ENCODE measurements around the gene LIMA1. TPM values are rescaled to one million over a fixed set of nuclear protein-coding genes. Genes with fewer than 3 reads are reported as not detected.

The LIMA1 gene
- total RNA-seq, 3 donors from 2014 or later: 155 to 364 (median 249) TPM

DNA sequence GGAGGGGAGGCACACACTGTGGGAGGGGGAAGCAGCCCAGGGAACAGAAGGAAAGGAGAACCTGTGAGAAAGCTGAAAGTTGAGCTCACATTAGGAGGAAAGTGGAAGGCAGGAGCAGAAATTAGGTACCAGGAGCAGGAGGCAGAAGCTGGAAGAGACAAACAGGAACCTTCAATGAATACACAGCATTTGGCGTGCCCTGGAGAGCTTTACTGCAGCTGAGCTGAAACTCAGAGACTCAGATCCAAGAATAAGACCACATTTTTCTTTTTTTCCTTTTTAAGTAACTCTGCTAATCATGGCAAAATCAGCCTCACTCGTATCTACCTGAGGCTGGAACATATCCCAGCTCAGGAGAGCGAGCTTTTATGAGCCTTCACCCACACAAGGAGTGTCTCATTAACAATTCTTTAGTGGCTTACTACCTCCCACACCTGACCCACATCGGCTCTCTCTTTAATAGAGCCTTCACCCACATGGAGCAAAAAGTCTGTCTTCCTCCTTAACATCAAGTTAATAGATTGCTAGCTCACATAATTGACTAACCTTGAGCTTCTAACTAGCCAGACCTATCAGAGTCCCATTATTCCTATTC lies 97.9 kb downstream of the LIMA1 start:
- ATAC-seq (peak; percentile 63), DNase-seq (no peak)
- intact Hi-C loops (cut with DNase I, micrococcal nuclease): no loop called here
- no peaks in the 10 kb centered on the region for H3K9me3 ChIP-seq
- TF ChIP-seq, protein P1, sequence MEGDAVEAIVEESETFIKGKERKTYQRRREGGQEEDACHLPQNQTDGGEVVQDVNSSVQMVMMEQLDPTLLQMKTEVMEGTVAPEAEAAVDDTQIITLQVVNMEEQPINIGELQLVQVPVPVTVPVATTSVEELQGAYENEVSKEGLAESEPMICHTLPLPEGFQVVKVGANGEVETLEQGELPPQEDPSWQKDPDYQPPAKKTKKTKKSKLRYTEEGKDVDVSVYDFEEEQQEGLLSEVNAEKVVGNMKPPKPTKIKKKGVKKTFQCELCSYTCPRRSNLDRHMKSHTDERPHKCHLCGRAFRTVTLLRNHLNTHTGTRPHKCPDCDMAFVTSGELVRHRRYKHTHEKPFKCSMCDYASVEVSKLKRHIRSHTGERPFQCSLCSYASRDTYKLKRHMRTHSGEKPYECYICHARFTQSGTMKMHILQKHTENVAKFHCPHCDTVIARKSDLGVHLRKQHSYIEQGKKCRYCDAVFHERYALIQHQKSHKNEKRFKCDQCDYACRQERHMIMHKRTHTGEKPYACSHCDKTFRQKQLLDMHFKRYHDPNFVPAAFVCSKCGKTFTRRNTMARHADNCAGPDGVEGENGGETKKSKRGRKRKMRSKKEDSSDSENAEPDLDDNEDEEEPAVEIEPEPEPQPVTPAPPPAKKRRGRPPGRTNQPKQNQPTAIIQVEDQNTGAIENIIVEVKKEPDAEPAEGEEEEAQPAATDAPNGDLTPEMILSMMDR (IDR thresholded peaks at IDR 0.05): no peak
- H3K4me3 ChIP-seq: no peak overlapping the region
- no peaks in the 10 kb centered on the region for H3K36me3 ChIP-seq (ENCODE audit: low read depth)
- peaks cover 39% of the 10 kb centered on the region for H3K4me1 ChIP-seq (ENCODE audit: low read depth)

DNA sequence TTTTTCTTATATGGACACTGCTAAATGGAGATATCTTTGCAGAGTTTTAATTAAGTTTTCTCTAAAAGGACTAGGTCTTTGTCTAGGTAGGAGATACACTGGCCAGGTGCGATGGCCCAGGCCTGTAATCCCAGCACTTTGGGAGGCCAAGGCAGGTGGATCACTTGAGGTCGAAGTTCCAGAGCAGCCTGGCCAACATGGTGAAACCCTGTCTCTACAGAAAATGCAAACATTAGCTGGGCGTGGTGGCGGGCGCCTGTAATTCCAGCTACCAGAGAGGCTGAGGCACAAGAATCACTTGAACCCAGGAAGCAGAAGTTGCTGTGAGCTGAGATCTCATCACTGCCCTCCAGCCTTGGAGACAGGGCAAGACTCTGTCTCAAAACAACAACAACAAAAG lies 99.1 kb downstream of the LIMA1 start:
- intact Hi-C loops (cut with DNase I, micrococcal nuclease): no loop called here

DNA sequence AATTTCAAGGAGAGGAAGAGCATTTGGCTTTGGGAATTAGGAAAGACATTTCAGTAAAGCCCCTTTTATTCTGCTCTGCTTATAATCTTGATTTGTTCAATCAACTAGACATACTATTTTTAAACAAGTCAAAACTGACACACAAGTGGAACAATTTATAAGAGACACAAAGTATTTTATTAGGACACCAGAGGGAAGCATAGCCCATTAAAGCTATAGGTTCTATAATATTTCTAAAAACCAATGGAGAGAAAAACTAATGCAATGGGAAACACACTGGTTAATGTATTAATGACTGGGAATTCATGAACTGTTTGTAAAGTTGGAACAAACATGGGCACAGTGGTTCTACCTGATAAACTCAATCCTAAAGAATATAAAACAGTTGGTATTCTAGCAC lies 100.9 kb downstream of the LIMA1 start:
- peaks cover 23% of the 10 kb centered on the region for H3K4me1 ChIP-seq (ENCODE audit: low read depth)
- intact Hi-C loops (cut with DNase I, micrococcal nuclease): no loop called here
- H3K9me3 ChIP-seq: no peaks in the 10 kb centered on the region
- H3K4me3 ChIP-seq: no peak overlapping the region
- DNase-seq (no peak), ATAC-seq (no peak)
- TF ChIP-seq, protein P1 (IDR thresholded peaks at IDR 0.05): no peak
- H3K36me3 ChIP-seq (ENCODE audit: low read depth): peaks cover 6% of the 10 kb centered on the region

More for the DNA sequence above, 99.1 kb downstream of the LIMA1 start:
- ATAC-seq: no peak
- Histone ChIP-seq H3K4me3 (no peak overlapping the region), H3K36me3 (ENCODE audit: low read depth) (no peaks in the 10 kb centered on the region), H3K9me3 (no peaks in the 10 kb centered on the region), H3K4me1 (ENCODE audit: low read depth) (peaks cover 32% of the 10 kb centered on the region)
- DNase-seq: peak in 1 of 3 donors; percentile 49
- TF ChIP-seq, protein P1 (IDR thresholded peaks at IDR 0.05): no peak

DNA sequence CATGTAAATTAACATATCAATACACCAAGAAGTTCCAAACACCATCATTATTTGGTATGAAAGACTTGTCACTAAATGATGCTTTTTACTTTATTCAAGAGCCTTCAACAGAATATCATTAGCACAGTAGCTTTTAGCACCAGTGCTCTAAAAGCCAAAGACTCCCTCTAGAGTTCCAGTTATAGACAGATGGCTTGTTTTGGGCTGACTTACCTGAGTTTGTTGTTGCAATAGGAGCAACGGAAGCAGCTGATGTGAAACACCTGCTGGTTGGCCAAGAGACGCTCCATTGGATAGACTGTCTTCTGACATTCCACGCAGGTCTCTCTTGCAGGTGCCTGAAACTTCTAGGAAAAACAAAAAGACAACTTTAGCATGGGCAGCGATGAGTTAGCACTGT lies 101.6 kb downstream of the LIMA1 start:
- H3K9me3 ChIP-seq: no peaks in the 10 kb centered on the region
- DNase-seq: no peak
- TF ChIP-seq, protein P1 (IDR thresholded peaks at IDR 0.05): no peak
- peaks cover 6% of the 10 kb centered on the region for H3K36me3 ChIP-seq (ENCODE audit: low read depth)
- no peak overlapping the region for H3K4me3 ChIP-seq
- intact Hi-C loops (cut with DNase I, micrococcal nuclease): no loop called here
- no peak for ATAC-seq
- H3K4me1 ChIP-seq (ENCODE audit: low read depth): peaks cover 22% of the 10 kb centered on the region

DNA sequence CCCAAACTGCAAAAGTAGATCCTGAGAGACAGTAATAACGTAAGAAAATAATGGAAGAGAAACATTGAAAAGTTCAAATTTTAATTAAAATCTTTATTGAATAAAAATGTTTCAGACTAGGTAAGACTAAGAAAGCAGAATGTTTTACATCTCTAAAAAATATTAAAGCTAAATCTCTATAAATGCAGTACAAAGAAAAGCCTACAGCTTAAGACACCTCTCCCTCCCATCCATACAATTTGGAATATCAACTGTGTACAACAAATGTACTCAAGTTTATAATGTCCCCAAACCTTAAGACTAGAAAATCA lies 107.6 kb downstream of the LIMA1 start:
- no peak overlapping the region for H3K4me3 ChIP-seq
- TF ChIP-seq, protein P1 (IDR thresholded peaks at IDR 0.05): no peak
- no peaks in the 10 kb centered on the region for H3K9me3 ChIP-seq
- H3K36me3 ChIP-seq (ENCODE audit: low read depth): peaks cover 6% of the 10 kb centered on the region
- H3K4me1 ChIP-seq (ENCODE audit: low read depth): no peaks in the 10 kb centered on the region
- no peak for DNase-seq
- no peak for ATAC-seq
- intact Hi-C loops (cut with DNase I, micrococcal nuclease): loop anchor here (10.0 kb wide), 1 partner anchor 101 kb away; no protein-coding TSS in a partner anchor

All from mucosa of descending colon (tissue), 3 donors.